NT2/D1 (cell line): ENCODE measurements around the gene LDLRAD4.

Experiments used
- SUZ12 ChIP-seq: IDR thresholded peaks from 2 replicates; pipeline ENCODE4 v1.6.1; 2011; ENCODE audit not compliant: insufficient read length, insufficient read depth; ENCODE audit errors: extremely low read depth
- YY1 ChIP-seq: IDR thresholded peaks from 2 replicates; pipeline ENCODE4 v1.6.1; 2011; ENCODE audit not compliant: insufficient read length, insufficient read depth
- ZNF274 ChIP-seq: IDR thresholded peaks from 2 replicates; pipeline ENCODE4 v1.6.1; 2011; ENCODE audit warnings: mild to moderate bottlenecking, low read depth, low read length

DNA sequence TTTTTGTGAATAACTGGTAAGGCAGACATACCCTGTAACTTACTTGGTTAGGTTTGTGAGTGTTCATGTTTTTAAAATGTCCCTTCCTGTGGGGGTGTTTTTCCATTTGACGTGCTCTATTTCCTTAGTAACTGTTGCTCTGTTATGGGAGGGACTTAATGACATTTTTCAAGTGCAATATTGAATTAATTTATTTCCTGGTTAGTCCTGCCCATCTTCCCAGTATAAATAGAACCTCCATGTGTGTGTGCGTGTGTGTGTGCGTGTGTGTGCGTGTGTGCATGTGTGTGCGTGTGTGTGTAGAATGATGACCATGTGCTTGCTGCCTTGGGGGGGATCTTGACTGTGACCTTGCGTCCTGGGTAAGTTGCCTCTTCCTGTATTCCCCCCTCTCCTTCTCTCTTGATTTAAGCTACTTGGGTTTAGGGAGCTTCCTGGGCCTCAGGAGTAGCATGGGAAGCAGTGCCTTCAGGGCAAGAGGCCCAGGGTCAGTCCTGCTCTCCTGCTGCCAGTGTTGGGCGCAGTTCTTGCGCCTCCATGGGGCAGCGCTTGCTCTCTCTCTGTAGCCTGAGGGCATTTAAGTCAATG, 163.9 kb downstream of the LDLRAD4 start:
- TF ChIP-seq SUZ12, result no peak
- no peak for TF ChIP-seq YY1
- TF ChIP-seq ZNF274, result no peak
